ENCODE data around the gene MXD1. TPM values are rescaled to one million over a fixed set of nuclear protein-coding genes. Genes with fewer than 3 reads are reported as not detected.
"Not testable (repeated sequence)": the region's sequence is repeated elsewhere in the genome, so short reads cannot be mapped to it uniquely, and the experiment has no call there.

Gene MXD1
- total RNA-seq, 1 experiment from 2014 or later, result 6.5 TPM

GRCh38 chr2:69893684-69894551, 21.0 kb upstream of the MXD1 start, which contains the start of gene SNRNP27:
Gene SNRNP27, plus strand, starts transcription at chr2:69893956. Its CDS starts 29 bp downstream, at chr2:69893985.
- POLR2A ChIA-PET, result interaction anchor here (0.6 to 1.5 kb wide), 4 partner anchors 13 to 228 kb away, joined by 3 to 4 read pairs (median 3); partner anchors contain the start of gene MXD1
- peak within 1 kb of the TSS; percentile 85 to 88 for H3K4me3 ChIP-seq (ENCODE audit: low read depth in 2 of 2, low read length in 2 of 2)
- peaks cover 15% of the 10 kb centered on the region for H3K36me3 ChIP-seq (ENCODE audit: control insufficient read depth, insufficient read depth, low read length)
- peak within 1 kb of the TSS; percentile 93 for H3K27ac ChIP-seq (ENCODE audit: low read length)
- ATAC-seq (peak; percentile 95), DNase-seq (ENCODE audit: low read depth, low spot score) (peak; percentile 61)
- in situ Hi-C loops (cut with HindIII; ENCODE audit: low pct_unique_long_range_greater_than_20kb, low sequenced_read_pairs) (no loop called here), intact Hi-C loops (cut with micrococcal nuclease; ENCODE audit: unreplicated experiment) (loop anchor here (10.0 kb wide), 1 partner anchor 169 kb away; no protein-coding TSS in a partner anchor)
- no peaks in the 10 kb centered on the region for H3K27me3 ChIP-seq (ENCODE audit: control insufficient read depth, insufficient read depth, low read length)
- H3K4me1 ChIP-seq (ENCODE audit: control insufficient read depth, insufficient read depth, low read length), result peaks cover 10% of the 10 kb centered on the region; the same call in 1 of the 2 replicates
- TSS peak; percentile 84 for BruUV-seq (replicated peaks)
- no peaks in the 10 kb centered on the region for H3K9me3 ChIP-seq (ENCODE audit: control insufficient read depth, insufficient read depth, low read depth, low read length)
- TF ChIP-seq CTCF (IDR thresholded peaks at IDR 0.05) (no peak), SIN3A (IDR thresholded peaks at IDR 0.05; ENCODE audit: borderline replicate concordance, insufficient read depth, low read depth, low read length) (peak; percentile 68; the same call in 1 of the 2 replicates), TCF7L2 (IDR thresholded peaks at IDR 0.05; ENCODE audit: low read depth, low read length) (no peak), POLR2AphosphoS5 (IDR thresholded peaks at IDR 0.05; ENCODE audit: low read depth, low read length) (peak; percentile 86)
- TF ChIP-seq, protein P1, sequence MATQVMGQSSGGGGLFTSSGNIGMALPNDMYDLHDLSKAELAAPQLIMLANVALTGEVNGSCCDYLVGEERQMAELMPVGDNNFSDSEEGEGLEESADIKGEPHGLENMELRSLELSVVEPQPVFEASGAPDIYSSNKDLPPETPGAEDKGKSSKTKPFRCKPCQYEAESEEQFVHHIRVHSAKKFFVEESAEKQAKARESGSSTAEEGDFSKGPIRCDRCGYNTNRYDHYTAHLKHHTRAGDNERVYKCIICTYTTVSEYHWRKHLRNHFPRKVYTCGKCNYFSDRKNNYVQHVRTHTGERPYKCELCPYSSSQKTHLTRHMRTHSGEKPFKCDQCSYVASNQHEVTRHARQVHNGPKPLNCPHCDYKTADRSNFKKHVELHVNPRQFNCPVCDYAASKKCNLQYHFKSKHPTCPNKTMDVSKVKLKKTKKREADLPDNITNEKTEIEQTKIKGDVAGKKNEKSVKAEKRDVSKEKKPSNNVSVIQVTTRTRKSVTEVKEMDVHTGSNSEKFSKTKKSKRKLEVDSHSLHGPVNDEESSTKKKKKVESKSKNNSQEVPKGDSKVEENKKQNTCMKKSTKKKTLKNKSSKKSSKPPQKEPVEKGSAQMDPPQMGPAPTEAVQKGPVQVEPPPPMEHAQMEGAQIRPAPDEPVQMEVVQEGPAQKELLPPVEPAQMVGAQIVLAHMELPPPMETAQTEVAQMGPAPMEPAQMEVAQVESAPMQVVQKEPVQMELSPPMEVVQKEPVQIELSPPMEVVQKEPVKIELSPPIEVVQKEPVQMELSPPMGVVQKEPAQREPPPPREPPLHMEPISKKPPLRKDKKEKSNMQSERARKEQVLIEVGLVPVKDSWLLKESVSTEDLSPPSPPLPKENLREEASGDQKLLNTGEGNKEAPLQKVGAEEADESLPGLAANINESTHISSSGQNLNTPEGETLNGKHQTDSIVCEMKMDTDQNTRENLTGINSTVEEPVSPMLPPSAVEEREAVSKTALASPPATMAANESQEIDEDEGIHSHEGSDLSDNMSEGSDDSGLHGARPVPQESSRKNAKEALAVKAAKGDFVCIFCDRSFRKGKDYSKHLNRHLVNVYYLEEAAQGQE (IDR thresholded peaks at IDR 0.05; ENCODE audit: insufficient read depth in 1 of 2, low read depth in 2 of 2, low read length in 1 of 2), result peak in 1 of 2 experiments; percentile 58; a peak in 1 of 4 replicates
- CTCF ChIA-PET, result interaction anchor here (0.6 to 1.0 kb wide), 2 partner anchors 12 to 169 kb away, joined by 3 to 5 read pairs; no protein-coding TSS in a partner anchor

- H3K9me3 ChIP-seq (ENCODE audit: control insufficient read depth, insufficient read depth, low read depth, low read length); DNase-seq (ENCODE audit: low read depth, low spot score); ATAC-seq; in situ Hi-C loops (cut with HindIII; ENCODE audit: low pct_unique_long_range_greater_than_20kb, low sequenced_read_pairs); H3K27me3 ChIP-seq (ENCODE audit: control insufficient read depth, insufficient read depth, low read length); BruUV-seq (replicated peaks): not testable (repeated sequence)
- CTCF ChIA-PET, result interaction anchor here (0.6 kb wide), 1 partner anchor 122 kb away, joined by 3 read pairs; no protein-coding TSS in a partner anchor
- Histone ChIP-seq H3K4me3 (ENCODE audit: low read depth in 2 of 2, low read length in 2 of 2) (peak overlapping the region; percentile 85 to 88), H3K36me3 (ENCODE audit: control insufficient read depth, insufficient read depth, low read length) (peaks cover 17% of the 10 kb centered on the region), H3K27ac (ENCODE audit: low read length) (peak overlapping the region; percentile 93), H3K4me1 (ENCODE audit: control insufficient read depth, insufficient read depth, low read length) (peaks cover 10% of the 10 kb centered on the region; the same call in 1 of the 2 replicates)
- intact Hi-C loops (cut with micrococcal nuclease; ENCODE audit: unreplicated experiment), result loop anchor here (10.0 kb wide), 1 partner anchor 170 kb away; no protein-coding TSS in a partner anchor
- POLR2A ChIA-PET, result interaction anchor here (0.6 to 1.5 kb wide), 3 partner anchors 12 to 227 kb away, joined by 3 to 4 read pairs (median 3); partner anchors contain the start of gene MXD1
Measured at GRCh38 chr2:69894737-69895136, 20.2 kb upstream of the MXD1 start.
